Astrocyte of the spinal cord (primary cell): Measurements from ENCODE around the gene MROH2A.

Experiments used
- DNase-seq: peaks from one replicate; pipeline ENCODE4 v3.0.0; 2011; ENCODE audit warnings: low read depth, low spot score
- H3K4me3 ChIP-seq: 2 replicates; pipeline ENCODE4 v1.5.1; 2011; ENCODE audit warnings: low read depth, mild to moderate bottlenecking, low read length, moderate library complexity
- in situ Hi-C: cut with HindIII; loops from 2 replicates; pipeline ENCODE4 v1.10.0; 2017; ENCODE audit warnings: low sequenced_read_pairs
- TF ChIP-seq, protein P1 (sequence below): IDR thresholded peaks from 2 replicates; pipeline ENCODE4 v1.5.1; 2012; ENCODE audit warnings: low read depth, mild to moderate bottlenecking, low read length, inconsistent platforms

The MROH2A gene

DNA sequence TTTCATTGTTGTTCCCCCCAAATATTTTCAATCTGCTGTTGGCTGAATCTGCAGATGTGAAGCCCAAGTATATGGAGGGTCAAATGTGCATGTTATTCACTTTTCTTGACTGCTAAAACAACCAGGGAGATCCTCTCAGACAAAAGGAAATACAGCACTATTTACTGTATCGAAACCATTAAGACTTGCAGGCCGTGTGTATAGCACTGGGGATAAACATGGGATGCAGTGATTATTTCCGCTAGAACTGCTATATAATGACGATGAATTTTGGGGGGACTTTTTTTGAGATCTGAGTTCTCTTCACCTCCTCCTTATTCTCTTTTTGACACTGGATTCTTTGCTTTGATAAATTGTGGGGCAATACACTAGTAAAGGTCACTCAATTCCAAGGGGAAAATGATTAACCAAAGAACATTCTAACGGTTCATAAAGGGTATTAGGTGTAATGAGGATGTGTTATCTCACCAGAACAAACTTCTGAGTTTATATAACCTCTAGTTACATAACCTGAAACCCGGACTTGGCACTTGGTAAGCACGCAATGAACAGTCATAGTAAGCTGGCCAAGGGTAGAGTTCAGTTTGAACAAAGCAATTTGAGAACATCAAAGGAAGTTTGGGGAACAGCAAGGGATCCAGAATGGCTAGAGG is 21.6 kb upstream of the MROH2A start:
- TF ChIP-seq, protein P1, sequence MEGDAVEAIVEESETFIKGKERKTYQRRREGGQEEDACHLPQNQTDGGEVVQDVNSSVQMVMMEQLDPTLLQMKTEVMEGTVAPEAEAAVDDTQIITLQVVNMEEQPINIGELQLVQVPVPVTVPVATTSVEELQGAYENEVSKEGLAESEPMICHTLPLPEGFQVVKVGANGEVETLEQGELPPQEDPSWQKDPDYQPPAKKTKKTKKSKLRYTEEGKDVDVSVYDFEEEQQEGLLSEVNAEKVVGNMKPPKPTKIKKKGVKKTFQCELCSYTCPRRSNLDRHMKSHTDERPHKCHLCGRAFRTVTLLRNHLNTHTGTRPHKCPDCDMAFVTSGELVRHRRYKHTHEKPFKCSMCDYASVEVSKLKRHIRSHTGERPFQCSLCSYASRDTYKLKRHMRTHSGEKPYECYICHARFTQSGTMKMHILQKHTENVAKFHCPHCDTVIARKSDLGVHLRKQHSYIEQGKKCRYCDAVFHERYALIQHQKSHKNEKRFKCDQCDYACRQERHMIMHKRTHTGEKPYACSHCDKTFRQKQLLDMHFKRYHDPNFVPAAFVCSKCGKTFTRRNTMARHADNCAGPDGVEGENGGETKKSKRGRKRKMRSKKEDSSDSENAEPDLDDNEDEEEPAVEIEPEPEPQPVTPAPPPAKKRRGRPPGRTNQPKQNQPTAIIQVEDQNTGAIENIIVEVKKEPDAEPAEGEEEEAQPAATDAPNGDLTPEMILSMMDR: no peak
- in situ Hi-C loops: no loop called here
- H3K4me3 ChIP-seq: no peak overlapping the region
- DNase-seq: no peak

DNA sequence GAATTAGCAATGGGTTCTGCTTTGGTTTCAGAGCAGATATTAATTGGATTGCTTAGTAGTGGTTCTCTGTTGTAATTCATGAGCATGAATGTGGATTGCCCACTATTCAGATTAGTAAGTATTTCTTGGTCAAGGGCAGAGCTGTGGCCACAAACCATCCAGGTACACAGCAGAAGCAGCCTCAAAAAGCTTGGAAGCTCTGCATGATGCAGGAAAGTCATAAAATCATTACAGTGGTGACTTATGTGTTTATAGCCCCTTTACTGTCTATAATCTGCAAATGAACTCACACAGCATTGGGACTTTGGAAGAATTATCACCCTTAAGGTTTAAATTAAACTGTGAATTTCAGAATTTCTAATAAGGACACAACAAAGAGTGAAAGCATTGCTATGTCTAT is 20.0 kb upstream of the MROH2A start:
- TF ChIP-seq, protein P1: no peak
- DNase-seq: no peak

DNA sequence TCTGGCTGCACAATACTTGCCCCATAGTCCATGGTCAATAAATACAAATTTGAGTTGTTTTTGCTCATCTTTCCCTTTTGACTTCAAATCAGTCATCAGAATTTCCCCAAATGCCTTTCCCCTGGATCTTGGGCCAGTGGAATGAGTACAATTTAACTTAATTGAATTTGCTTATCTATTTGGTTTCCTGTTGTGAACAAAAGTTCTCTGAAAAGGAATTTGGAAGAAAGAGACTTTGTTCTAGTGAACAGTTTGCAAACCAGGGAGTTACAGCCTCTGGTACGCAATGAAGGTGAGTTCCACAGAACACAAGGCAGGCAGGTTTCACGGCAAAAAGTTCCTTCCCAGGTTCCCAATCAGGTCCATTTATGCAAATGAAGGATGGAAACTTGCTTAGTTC is 19.3 kb upstream of the MROH2A start:
- in situ Hi-C loops: no loop called here
- DNase-seq: no peak
- TF ChIP-seq, protein P1: no peak
- H3K4me3 ChIP-seq: no peak overlapping the region

More for the DNA sequence above, 20.0 kb upstream of the MROH2A start:
- in situ Hi-C loops: no loop called here
- H3K4me3 ChIP-seq: no peak overlapping the region

DNA sequence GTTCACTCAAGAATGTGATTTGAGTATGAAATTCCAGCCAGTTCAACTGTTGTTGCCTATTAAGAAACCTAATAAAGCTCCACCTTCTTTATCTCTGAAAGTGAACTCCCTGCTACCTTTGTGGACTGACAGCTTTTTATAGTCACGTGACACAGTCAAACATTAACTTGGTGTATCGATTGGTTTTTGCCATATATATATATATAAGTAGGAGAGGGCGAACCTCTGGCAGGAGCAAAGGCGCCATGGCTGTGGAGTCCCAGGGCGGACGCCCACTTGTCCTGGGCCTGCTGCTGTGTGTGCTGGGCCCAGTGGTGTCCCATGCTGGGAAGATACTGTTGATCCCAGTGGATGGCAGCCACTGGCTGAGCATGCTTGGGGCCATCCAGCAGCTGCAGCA is 18.1 kb upstream of the MROH2A start, which contains the start of gene UGT1A1:
Gene UGT1A1, plus strand, starts transcription at position 228 of the 400 bp plus-strand sequence. Its CDS starts 18 bp downstream, at position 246.
- TF ChIP-seq, protein P1: no peak
- in situ Hi-C loops: no loop called here
- no peak for DNase-seq

DNA sequence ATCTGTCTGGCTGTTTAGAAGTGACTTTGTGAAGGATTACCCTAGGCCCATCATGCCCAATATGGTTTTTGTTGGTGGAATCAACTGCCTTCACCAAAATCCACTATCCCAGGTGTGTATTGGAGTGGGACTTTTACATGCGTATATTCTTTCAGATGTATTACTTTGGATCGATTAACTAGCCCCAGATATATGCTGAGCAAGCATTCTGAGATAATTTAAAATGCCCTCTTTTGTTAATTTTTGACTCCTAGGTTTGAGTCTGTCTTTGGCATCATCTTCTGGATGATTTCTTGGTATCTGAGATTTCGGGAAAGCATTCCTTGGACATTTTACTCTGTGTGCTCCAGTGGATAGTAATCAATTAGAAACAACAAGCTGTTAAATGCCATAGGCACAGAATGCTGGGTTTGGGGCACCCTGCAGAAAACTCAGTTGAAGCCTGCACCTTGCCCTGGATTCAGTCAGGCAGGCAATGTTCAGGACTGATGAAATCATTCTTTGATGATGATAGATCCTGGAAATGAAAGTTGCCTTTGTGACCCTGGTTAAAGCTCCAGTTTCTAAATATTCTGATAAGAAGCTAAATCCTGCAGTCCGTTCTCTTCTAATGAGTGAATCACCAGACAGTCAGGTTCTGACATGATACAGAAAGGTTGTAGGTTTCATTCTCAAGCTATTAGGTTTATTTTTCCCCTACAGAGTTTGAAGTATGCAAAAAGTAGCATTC is 16.9 kb upstream of the MROH2A start:
- in situ Hi-C loops: no loop called here
- TF ChIP-seq, protein P1: no peak
- DNase-seq: no peak
- H3K4me3 ChIP-seq: no peak overlapping the region

More for the DNA sequence above, 18.1 kb upstream of the MROH2A start, which contains the start of gene UGT1A1:
- H3K4me3 ChIP-seq: no peak within 1 kb of the TSS

DNA sequence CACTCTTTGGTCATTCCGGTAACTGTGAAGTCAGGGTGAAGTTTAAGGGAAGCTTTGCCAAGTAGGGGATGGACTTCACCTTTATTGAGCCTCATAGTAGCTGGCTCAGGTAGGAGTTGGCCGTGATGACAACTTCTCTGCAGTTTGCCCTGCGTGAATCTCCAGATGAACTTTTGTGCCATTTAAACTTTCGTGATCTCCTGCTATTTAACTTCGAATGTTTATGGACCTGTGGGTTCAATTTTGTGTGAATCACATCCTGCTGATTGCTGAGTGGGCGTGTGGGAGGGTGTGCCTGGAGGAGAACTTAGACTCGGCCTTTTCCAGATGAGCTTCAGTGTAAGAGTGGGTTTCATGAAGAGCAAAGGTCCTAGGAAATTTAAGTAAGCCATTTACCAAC is 13.9 kb upstream of the MROH2A start:
- TF ChIP-seq, protein P1: no peak
- DNase-seq: peak; percentile 35
- no peak overlapping the region for H3K4me3 ChIP-seq
- in situ Hi-C loops: no loop called here
